ENCODE measurements around the gene DECR2. TPM values are rescaled to one million over a fixed set of nuclear protein-coding genes. Genes with fewer than 3 reads are reported as not detected.

DECR2 gene
- total and polyA plus RNA-seq, 2 experiments from 2014 or later: 54.5 to 80.5 TPM

DNA sequence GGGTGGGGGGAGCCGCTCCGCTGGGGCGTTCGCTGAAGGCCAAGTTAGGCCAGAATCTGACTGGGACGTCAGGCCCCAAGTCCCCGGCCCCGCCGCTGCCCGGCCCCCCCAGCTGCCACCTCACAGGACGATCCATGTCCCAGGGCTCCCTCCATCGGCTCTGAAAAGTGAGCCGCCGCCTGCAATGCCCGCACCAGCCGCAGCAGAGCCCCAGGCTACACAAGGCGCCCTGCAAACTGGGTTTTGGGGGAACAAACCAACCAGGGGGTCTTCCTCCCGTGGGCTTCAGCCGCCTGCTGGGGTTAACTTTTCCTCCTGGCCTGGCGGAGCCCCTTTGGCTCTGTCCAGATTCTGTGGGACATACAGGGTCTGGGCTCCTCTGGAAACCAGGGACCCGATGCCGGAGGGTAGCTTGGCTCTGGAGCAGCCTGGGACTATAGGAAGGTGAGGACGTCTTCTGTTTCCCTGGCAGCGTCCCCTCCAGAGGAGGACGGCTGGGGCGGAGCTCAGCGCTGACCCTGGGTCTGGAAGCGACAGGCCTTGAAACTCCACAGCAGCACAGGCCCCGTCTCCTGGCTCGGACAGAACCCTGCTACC lies 3.9 kb upstream of the DECR2 start:
- peaks cover 22% of the 10 kb centered on the region for H3K4me1 ChIP-seq (ENCODE audit: insufficient read depth)

DNA sequence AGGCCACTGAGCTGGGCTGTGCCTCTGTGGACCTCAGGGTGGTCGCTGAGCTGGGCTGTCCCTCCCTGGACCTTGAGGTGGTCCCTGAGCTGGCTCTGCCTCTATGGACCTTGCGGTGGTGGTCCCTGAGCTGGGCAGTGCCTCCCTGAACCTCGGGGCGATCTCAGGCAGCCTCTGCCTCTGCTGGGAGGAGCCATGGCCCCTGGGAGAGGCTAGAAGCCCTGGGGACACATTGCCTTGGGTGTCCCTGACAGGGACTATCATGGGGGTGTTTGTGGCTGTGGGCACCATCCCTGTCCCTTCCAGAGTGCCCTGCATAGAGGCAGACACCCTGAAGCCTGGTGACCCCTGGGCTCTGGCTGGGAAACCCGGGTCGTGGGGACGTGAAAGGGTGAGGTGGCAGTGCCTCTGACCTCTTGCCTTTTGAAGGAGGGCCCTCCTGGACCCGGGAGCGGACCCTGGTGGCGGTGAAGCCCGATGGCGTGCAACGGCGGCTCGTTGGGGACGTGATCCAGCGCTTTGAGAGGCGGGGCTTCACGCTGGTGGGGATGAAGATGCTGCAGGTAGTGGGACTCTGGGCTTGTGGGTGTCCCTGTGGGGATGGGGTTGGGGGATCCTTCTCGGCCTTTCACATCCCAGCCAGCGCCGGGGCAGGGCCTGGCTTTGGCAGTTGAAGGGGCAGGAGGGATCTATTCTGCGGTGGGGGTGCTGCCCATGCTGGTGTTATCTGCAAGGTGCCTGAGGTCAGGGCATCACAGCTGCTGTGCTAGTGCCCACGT lies 2.9 kb upstream of the DECR2 start:
- Histone ChIP-seq H3K4me3 (no peak overlapping the region), H3K4me2 (peak overlapping the region; percentile 92), H3K4me1 (ENCODE audit: insufficient read depth) (peaks cover 23% of the 10 kb centered on the region), H3K79me2 (peaks cover 27% of the 10 kb centered on the region), H3K36me3 (replicated peaks; ENCODE audit: insufficient read depth, low read depth) (no peaks in the 10 kb centered on the region), H3K27me3 (no peaks in the 10 kb centered on the region), H2AFZ (no peak overlapping the region), H3K9me3 (ENCODE audit: low read depth) (no peaks in the 10 kb centered on the region), H3K9me2 (replicated peaks; ENCODE audit: insufficient read depth) (no peaks in the 10 kb centered on the region), H4K20me1 (ENCODE audit: insufficient read depth, poor library complexity, severe bottlenecking) (no peaks in the 10 kb centered on the region), H3K27ac (peak overlapping the region; percentile 85)
- 84% methylated on average over 24 of the region's 24 CpGs for WGBS (ENCODE audit: low lambda C conversion rate, missing lambda C conversion rate)
- no peak for DNase-seq (ENCODE audit: low spot score)
- TF ChIP-seq, protein P1, sequence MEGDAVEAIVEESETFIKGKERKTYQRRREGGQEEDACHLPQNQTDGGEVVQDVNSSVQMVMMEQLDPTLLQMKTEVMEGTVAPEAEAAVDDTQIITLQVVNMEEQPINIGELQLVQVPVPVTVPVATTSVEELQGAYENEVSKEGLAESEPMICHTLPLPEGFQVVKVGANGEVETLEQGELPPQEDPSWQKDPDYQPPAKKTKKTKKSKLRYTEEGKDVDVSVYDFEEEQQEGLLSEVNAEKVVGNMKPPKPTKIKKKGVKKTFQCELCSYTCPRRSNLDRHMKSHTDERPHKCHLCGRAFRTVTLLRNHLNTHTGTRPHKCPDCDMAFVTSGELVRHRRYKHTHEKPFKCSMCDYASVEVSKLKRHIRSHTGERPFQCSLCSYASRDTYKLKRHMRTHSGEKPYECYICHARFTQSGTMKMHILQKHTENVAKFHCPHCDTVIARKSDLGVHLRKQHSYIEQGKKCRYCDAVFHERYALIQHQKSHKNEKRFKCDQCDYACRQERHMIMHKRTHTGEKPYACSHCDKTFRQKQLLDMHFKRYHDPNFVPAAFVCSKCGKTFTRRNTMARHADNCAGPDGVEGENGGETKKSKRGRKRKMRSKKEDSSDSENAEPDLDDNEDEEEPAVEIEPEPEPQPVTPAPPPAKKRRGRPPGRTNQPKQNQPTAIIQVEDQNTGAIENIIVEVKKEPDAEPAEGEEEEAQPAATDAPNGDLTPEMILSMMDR (IDR thresholded peaks at IDR 0.05; ENCODE audit: poor library complexity): no peak
- TF ChIP-seq EZH2phosphoT487 (IDR thresholded peaks at IDR 0.05; ENCODE audit: low read depth, severe bottlenecking, unreplicated experiment) (no peak), EZH2 (IDR thresholded peaks at IDR 0.05; ENCODE audit: borderline replicate concordance) (no peak)

More for the DNA sequence above, 3.9 kb upstream of the DECR2 start:
- no peaks in the 10 kb centered on the region for H3K36me3 ChIP-seq (replicated peaks; ENCODE audit: insufficient read depth, low read depth)
- WGBS (ENCODE audit: low lambda C conversion rate, missing lambda C conversion rate): 34% methylated on average over 15 of the region's 29 CpGs
- TF ChIP-seq, protein P1 (IDR thresholded peaks at IDR 0.05; ENCODE audit: poor library complexity): peak; percentile 36
- no peak for TF ChIP-seq EZH2 (IDR thresholded peaks at IDR 0.05; ENCODE audit: borderline replicate concordance)
- H2AFZ ChIP-seq: no peak overlapping the region
- peaks cover 23% of the 10 kb centered on the region for H3K79me2 ChIP-seq
- no peaks in the 10 kb centered on the region for H3K27me3 ChIP-seq
- H3K4me3 ChIP-seq: no peak overlapping the region
- peak overlapping the region; percentile 85 for H3K27ac ChIP-seq
- H3K4me2 ChIP-seq: peak overlapping the region; percentile 92
- no peaks in the 10 kb centered on the region for H3K9me3 ChIP-seq (ENCODE audit: low read depth)
- no peaks in the 10 kb centered on the region for H3K9me2 ChIP-seq (replicated peaks; ENCODE audit: insufficient read depth)
- peak; percentile 89 for DNase-seq (ENCODE audit: low spot score)
- H4K20me1 ChIP-seq (ENCODE audit: insufficient read depth, poor library complexity, severe bottlenecking): no peaks in the 10 kb centered on the region

DNA sequence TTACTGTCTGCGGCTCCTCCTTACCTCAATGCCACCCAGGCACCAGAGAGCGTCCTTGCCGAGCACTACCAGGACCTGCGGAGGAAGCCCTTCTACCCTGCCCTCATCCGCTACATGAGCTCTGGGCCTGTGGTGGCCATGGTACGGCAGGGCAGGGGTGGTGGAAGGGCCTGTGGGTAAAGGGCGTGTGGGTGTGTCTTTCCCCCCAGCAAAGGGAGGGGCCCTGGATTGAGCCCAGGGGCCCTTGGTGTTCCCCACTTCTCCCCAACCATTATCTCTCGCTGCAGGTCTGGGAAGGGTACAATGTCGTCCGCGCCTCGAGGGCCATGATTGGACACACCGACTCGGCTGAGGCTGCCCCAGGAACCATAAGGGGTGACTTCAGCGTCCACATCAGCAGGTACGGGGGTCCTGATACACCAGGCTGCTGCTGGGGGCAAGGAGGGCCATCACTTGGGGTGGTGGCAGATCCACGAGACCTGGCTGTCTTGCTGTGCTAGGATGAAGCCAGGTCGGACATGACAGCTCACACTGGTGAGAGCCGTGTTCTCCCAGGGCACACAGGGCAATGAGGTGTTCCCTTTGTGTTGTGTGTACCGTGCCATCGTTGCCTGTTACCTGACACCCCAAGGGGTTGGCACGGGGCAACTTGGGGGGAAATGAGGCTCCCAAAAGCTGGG lies 2.2 kb upstream of the DECR2 start:
- no peaks in the 10 kb centered on the region for H3K36me3 ChIP-seq (replicated peaks; ENCODE audit: insufficient read depth, low read depth)
- H3K4me2 ChIP-seq: no peak overlapping the region
- peaks cover 23% of the 10 kb centered on the region for H3K4me1 ChIP-seq (ENCODE audit: insufficient read depth)
- peaks cover 23% of the 10 kb centered on the region for H3K79me2 ChIP-seq
- 92% methylated on average over 22 of the region's 22 CpGs for WGBS (ENCODE audit: low lambda C conversion rate, missing lambda C conversion rate)
- DNase-seq (ENCODE audit: low spot score): no peak
- no peak overlapping the region for H2AFZ ChIP-seq
- no peaks in the 10 kb centered on the region for H3K9me2 ChIP-seq (replicated peaks; ENCODE audit: insufficient read depth)
- H3K27ac ChIP-seq: no peak overlapping the region
- no peaks in the 10 kb centered on the region for H4K20me1 ChIP-seq (ENCODE audit: insufficient read depth, poor library complexity, severe bottlenecking)
- no peaks in the 10 kb centered on the region for H3K27me3 ChIP-seq
- no peaks in the 10 kb centered on the region for H3K9me3 ChIP-seq (ENCODE audit: low read depth)
- no peak for TF ChIP-seq EZH2phosphoT487 (IDR thresholded peaks at IDR 0.05; ENCODE audit: low read depth, severe bottlenecking, unreplicated experiment)
- no peak for TF ChIP-seq EZH2 (IDR thresholded peaks at IDR 0.05; ENCODE audit: borderline replicate concordance)
- TF ChIP-seq, protein P1 (IDR thresholded peaks at IDR 0.05; ENCODE audit: poor library complexity): no peak
- H3K4me3 ChIP-seq: no peak overlapping the region
